GM20000 (cell line): ENCODE data around the gene BAIAP2L2.
"Not testable (repeated sequence)": the region's sequence is repeated elsewhere in the genome, so short reads cannot be mapped to it uniquely, and the experiment has no call there.

Source experiments
- DNase-seq: peaks from one replicate; pipeline ENCODE4 v3.0.0; 2012; ENCODE audit warnings: low spot score
- CTCF ChIP-seq: IDR thresholded peaks from 2 replicates; pipeline ENCODE4 v1.5.1; 2012; ENCODE audit warnings: mild to moderate bottlenecking, control low read depth; ENCODE audit errors: extremely low read depth, missing control alignments

The BAIAP2L2 gene

GRCh38 chr22:38110008-38110862 lies at the start of gene BAIAP2L2:
BAIAP2L2 (minus strand) TSS chr22:38110684; CDS start chr22:38110525, 159 bp downstream.
- no peak for TF ChIP-seq CTCF
- DNase-seq = no peak

DNA sequence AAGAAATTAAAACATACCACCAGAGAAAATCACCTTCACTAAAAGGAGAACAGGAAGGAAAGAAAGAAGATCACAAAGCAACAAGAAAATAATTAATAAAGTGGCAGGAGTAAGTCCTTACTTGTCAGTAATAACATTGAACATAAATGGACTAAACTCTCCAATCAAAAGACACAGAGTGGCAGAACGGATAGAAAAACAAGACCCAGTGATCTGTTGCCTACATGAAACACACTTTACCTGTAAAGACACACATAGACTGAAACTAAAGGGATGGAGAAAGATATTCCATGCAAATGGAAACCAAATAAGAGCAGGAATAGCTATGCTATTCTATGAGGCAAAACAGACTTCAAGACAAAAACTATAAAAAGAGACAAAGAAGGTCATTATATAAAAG lies 45.2 kb upstream of the BAIAP2L2 start:
- no peak for TF ChIP-seq CTCF

GRCh38 chr22:38154563-38154915 lies 44.1 kb upstream of the BAIAP2L2 start:
- DNase-seq = not testable (repeated sequence)

More for the DNA sequence above, 45.2 kb upstream of the BAIAP2L2 start:
- DNase-seq = no peak

DNA sequence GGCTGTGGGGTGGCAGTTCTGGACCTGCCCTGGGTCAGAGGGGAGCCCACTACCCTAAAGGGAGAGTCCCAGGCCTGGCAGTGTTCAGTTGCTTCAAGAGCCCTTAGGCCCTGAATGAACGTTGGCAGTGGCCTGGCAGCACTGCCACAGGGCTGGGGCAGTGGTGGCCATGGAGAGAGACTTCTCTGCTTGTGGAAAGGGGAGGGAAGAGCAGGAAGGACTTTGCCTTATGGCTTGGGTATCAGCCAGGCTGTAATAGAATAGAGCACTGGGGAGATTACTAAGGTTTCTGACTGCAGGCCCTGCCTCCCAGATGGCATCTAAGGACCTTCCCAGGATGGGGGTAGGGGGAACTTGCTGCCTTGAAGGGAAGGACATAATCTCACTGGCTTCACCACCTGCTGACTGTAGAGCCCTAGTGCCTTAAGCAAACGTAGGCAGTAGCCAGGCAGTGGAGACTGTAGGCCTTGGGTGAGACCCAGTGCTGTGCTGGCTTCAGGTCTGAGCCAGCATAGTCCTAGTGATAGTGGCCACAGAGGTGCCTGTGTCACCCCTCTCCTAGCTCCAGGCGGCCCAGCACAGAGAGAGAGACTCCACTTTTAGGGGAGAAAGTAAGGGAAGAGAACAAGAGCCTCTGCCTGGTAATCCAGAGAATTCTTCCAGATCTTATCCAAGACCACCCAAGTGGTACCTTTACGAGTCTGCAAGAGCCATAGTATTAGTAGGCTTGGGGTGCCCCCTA lies 43.5 kb upstream of the BAIAP2L2 start:
- no peak for DNase-seq
- no peak for TF ChIP-seq CTCF

DNA sequence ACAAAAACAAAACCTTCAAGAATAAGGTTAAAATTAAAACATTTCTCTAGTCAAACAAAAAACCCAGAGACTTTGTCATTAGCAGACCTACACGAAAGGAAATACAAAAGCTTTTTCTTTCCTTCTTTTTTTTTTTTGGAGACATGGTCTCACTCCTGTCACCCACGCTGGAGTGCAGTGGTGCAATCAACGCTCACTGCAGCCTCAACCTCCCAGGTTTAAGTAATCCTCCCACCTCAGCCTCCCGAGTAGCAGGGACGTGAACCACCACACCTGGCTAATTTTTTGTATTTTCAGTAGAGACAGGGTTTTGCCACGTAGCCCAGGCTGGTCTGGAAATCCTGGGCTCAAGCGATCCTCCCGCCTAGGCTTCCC lies 40.6 kb upstream of the BAIAP2L2 start:
- TF ChIP-seq CTCF = no peak
- DNase-seq = no peak

GRCh38 chr22:38148245-38148644 lies 37.8 kb upstream of the BAIAP2L2 start:
- no peak for DNase-seq

GRCh38 chr22:38146166-38146565 lies 35.7 kb upstream of the BAIAP2L2 start:
- DNase-seq = not testable (repeated sequence)

More at GRCh38 chr22:38148245-38148644, 37.8 kb upstream of the BAIAP2L2 start:
- TF ChIP-seq CTCF = no peak

DNA sequence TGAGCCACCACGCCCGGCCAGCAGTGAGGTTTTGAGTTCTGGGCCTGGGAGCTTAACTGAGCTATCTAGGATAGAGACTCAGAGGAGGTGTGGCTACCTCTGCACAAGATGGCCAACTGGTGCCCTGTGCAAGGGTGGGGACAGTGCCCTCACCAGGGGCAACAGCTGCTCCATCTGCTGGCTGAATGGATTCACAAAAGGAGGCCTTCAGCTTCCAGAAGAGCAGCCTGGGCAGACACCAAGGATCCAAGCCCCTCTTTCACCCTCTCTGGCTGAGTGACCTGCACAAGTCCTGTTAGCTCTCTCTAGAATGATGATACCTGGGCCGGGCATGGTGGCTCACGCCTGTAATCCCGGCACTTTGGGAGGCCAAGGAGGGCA lies 33.5 kb upstream of the BAIAP2L2 start:
- DNase-seq = no peak
- TF ChIP-seq CTCF = no peak
